Kidney capillary endothelial cell (primary cell): ENCODE data around the gene ARHGAP4.
A peak's percentile ranks its signal among the peaks of the same experiment; 100 is the strongest.

ENCODE experiments used
- DNase-seq: peaks from one replicate; pipeline ENCODE4 v3.0.0-alpha.2; 2018; ENCODE audit warnings: low spot score

Gene ARHGAP4

DNA sequence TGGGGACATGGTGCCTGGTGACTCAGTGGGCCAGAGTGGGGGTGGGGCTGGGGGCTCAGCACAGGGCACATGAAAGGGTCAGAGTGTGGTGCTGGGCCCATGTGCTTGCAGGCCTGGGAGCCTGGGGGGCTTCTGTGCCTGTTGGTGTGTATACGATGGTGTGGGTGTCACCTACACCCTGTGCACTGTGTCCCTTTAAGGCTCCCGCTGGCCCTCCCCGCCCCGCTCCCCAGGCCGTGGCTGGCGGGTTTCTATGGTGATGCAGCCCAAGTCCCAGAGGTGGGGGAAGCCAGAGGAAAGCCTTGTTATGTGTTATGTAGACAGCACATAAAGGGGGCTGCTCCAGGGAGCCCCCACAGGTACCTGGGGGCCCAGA lies 45.6 kb downstream of the ARHGAP4 start:
- no peak for DNase-seq

GRCh38 chrX:153879741-153880439 lies 46.2 kb downstream of the ARHGAP4 start:
- DNase-seq, result no peak

GRCh38 chrX:153878969-153879653 lies 47.0 kb downstream of the ARHGAP4 start:
- DNase-seq, result no peak

GRCh38 chrX:153878345-153878744 lies 47.7 kb downstream of the ARHGAP4 start:
- DNase-seq, result no peak

- DNase-seq, result no peak
Observed at GRCh38 chrX:153877571-153878261, 48.3 kb downstream of the ARHGAP4 start.

- DNase-seq, result no peak
Observed at GRCh38 chrX:153876112-153876491, 50.0 kb downstream of the ARHGAP4 start.

- DNase-seq, result peak; percentile 24
Observed at GRCh38 chrX:153875391-153876111, 50.5 kb downstream of the ARHGAP4 start.

- DNase-seq, result no peak
Observed at GRCh38 chrX:153874366-153875125, 51.5 kb downstream of the ARHGAP4 start.

GRCh38 chrX:153874085-153874365 lies 52.0 kb downstream of the ARHGAP4 start:
- DNase-seq, result no peak

DNA sequence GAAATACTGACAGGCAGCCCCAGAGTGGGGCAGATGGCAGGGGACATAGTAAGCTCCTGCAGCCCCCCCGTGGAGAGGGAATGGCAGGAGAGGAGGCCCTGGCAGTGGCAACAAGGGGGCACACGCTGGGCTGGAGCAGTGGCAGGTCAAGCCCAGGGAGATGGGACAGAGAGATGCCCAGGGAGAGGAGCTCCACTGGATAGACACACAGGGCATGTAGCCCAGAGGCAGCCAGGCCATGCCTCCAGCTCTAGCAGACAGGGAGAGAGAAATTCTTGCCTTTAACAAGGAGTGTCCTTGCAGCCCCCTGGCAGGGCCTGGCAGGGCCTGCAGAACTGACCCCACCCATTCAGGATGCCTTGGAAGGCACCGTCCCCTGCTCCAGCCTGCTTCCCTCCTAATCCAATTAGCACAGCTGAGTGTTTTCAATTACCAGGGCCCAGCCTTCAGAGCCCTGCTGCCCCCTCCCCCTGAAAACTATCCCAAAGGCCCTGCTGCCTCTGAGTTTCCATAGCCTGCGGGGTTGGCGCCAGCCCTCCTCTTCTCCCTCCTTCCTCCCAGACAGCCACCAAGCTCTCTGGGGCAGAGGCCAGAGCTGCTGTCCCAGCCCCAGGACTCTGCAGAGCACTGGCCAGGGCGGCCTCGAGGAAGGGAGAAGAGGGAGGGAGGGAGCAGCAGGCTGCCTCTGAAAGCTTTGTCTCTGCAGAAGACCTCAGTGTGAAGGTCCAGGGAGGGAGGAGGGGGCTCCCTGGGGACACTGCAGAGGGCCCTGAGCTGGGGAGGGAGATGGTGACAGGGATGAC lies 52.6 kb downstream of the ARHGAP4 start:
- DNase-seq, result no peak

GRCh38 chrX:153871946-153872878 lies 53.9 kb downstream of the ARHGAP4 start:
- DNase-seq, result no peak

DNA sequence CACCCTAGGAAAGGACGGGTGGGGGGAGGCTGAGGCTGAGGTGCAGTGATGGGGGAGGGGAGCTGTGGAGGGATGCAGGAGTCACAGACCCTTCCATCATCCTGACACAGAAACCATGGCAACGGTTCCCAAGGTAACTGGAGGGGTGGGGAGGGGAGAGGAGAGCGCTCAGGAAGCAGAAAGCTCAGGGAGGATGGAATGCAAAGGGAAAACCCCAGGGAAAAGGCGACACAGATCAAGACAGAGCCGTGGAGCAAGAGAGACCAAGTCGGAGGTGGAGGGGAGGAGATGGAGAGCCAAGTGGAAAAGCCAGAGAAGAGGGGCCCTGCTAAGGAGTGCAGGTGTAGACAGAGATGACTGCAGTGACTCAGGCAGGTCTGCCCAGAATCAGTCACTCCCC lies 54.6 kb downstream of the ARHGAP4 start:
- no peak for DNase-seq

- DNase-seq, result no peak
Observed at GRCh38 chrX:153870791-153871360, 55.2 kb downstream of the ARHGAP4 start.

- no peak for DNase-seq
Observed at GRCh38 chrX:153870288-153870690, 55.8 kb downstream of the ARHGAP4 start.

DNA sequence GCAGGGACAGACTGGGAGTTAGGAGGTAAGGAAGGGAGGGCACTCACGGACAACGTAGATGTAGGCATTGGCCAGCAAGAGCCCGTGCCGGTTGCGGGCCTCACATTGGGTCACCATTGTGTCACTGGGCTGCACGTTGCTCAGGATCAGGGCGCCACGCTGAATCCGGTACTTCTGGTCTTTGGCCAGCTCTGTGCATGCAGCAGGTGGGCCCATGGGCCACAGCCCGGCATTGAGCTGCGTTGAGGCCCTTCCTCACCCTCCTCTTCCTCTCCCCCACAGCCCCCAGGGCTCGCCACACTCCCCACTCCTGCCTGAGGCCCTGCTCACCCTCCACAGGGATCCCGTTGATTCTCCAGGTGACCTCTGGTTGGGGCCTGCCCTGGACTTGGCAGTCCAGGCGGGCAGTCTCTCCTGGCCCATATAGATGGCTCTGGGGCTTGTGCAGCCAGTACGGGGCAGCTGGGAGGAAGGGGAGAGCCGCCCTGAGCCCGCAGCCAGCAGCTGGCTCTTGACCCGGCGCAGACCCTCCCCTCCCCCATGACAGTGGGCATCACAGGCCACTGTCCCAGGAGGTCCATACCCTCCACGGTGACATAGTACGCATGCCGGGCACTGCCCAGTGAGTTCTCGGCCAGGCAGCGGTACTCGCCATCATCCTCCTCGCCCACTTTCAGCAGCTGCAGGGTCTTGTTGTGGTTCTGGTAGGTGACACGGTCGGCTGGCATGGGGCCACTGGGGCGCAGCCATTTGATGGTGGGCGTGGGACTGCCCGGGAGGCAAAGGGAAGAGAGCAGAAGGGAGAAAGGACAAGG lies 56.4 kb downstream of the ARHGAP4 start:
- DNase-seq, result no peak

DNA sequence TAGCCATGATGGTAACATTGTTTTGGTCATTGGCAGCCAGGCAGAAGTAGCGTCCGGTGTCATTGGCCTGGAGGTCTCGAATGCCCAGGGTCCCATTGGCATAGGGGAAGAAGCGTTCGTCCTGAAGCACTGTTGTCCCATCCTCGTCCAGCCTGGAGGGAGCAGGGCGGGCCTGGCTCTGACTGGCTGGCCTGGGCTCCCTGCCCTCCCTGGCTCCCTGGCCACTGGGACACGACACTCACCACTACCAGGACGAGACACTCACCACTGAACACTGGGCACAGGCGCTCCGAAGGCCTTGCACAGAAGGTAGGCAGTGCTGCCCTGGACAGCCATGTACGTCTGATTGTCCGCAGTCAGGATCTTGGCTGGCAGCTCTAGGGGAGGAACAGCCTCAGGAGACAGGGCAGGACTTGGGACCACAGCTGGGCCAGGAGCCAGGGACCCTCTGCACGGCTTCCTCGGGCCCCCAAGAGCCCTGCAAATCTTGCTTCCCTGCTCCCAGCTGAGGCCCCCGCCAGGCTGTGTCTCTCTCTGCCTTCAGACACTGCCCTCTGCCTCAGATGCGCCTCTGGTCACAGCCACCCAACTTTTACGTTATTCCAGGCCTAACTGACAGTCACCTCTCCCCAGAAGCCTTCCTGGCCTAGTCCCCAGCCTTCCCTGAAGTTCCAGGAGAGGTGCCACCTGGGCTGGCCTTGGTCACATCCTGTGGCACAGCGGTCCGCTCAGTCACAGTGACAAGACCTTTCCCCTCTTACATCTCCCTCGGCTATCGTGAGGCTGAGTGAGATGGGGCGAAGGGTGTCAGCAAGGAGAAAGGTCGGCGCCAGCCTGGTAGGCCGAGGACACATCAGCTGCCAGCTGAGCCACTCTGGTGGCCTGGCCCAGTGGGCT lies 57.2 kb downstream of the ARHGAP4 start:
- DNase-seq, result no peak

- no peak for DNase-seq
Observed at GRCh38 chrX:153867671-153868070, 58.4 kb downstream of the ARHGAP4 start.

GRCh38 chrX:153867139-153867538 lies 58.9 kb downstream of the ARHGAP4 start:
- no peak for DNase-seq
